ENCODE data around the gene CEP104.

DNA sequence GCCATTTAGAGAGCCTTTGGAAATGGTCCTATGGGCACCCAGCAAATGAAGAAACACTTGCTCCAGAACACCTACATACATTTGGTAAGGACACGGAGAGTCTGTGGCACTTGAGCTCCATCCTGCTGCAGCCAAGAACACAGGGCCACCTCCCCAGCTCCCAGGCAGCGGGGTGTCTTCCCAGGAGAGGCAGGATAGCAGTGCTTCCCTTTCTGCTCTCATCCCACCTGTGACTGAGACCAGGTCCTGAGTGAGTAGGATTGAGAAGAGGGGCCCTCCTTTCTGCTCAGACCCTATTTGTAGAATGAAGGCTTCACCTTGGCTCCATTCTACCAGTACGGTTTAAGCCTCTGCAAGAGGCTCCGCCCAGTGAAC lies 38.9 kb upstream of the CEP104 start:
- TF ChIP-seq, protein P1, sequence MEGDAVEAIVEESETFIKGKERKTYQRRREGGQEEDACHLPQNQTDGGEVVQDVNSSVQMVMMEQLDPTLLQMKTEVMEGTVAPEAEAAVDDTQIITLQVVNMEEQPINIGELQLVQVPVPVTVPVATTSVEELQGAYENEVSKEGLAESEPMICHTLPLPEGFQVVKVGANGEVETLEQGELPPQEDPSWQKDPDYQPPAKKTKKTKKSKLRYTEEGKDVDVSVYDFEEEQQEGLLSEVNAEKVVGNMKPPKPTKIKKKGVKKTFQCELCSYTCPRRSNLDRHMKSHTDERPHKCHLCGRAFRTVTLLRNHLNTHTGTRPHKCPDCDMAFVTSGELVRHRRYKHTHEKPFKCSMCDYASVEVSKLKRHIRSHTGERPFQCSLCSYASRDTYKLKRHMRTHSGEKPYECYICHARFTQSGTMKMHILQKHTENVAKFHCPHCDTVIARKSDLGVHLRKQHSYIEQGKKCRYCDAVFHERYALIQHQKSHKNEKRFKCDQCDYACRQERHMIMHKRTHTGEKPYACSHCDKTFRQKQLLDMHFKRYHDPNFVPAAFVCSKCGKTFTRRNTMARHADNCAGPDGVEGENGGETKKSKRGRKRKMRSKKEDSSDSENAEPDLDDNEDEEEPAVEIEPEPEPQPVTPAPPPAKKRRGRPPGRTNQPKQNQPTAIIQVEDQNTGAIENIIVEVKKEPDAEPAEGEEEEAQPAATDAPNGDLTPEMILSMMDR (IDR thresholded peaks at IDR 0.05), result no peak
- TF ChIP-seq ZSCAN20 (CRISPR knock-in tag; IDR thresholded peaks at IDR 0.05) (no peak), MYC (IDR thresholded peaks at IDR 0.05; ENCODE audit: borderline replicate concordance, low read length) (no peak)
